ENCODE results near the gene VAV2. TPM values are rescaled to one million over a fixed set of nuclear protein-coding genes. Genes with fewer than 3 reads are reported as not detected.

Gene VAV2
- total and polyA plus RNA-seq, 2 experiments from 2014 or later = 10.8 to 15.3 TPM

DNA sequence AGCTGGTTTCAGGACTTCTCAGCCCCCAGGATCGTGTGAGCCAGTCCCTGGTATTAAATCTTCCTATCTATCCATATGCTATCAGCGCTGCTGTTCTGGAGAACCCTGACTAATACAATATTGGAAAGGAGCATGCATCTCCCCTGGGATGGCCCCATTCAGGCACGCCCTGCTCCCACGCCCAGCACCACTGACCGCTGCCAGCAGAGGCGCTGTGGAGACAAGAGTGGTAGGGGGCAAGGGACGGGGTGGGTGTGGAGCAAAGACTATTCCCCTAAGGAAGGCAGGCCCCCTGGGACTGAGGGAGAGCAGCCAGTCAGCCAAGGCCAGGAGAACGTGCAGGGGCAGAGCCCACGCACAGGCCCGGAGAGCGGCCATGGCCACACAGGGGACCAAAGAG, 116.0 kb downstream of the VAV2 start:
- peak in 1 of 2 donors; percentile 24 for DNase-seq (ENCODE audit: low read depth in 1 of 2, low spot score in 1 of 2)
- Histone ChIP-seq H3K27ac (no peak overlapping the region), H3K9me3 (ENCODE audit: low read depth) (no peaks in the 10 kb centered on the region), H3K27me3 (no peaks in the 10 kb centered on the region), H3K36me3 (no peaks in the 10 kb centered on the region), H3K4me1 (ENCODE audit: low read depth) (peaks cover 4% of the 10 kb centered on the region), H3K4me3 (no peak overlapping the region)
- TF ChIP-seq, protein P1, sequence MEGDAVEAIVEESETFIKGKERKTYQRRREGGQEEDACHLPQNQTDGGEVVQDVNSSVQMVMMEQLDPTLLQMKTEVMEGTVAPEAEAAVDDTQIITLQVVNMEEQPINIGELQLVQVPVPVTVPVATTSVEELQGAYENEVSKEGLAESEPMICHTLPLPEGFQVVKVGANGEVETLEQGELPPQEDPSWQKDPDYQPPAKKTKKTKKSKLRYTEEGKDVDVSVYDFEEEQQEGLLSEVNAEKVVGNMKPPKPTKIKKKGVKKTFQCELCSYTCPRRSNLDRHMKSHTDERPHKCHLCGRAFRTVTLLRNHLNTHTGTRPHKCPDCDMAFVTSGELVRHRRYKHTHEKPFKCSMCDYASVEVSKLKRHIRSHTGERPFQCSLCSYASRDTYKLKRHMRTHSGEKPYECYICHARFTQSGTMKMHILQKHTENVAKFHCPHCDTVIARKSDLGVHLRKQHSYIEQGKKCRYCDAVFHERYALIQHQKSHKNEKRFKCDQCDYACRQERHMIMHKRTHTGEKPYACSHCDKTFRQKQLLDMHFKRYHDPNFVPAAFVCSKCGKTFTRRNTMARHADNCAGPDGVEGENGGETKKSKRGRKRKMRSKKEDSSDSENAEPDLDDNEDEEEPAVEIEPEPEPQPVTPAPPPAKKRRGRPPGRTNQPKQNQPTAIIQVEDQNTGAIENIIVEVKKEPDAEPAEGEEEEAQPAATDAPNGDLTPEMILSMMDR (IDR thresholded peaks at IDR 0.05; ENCODE audit: low read depth, low read length) = peak; percentile 48

DNA sequence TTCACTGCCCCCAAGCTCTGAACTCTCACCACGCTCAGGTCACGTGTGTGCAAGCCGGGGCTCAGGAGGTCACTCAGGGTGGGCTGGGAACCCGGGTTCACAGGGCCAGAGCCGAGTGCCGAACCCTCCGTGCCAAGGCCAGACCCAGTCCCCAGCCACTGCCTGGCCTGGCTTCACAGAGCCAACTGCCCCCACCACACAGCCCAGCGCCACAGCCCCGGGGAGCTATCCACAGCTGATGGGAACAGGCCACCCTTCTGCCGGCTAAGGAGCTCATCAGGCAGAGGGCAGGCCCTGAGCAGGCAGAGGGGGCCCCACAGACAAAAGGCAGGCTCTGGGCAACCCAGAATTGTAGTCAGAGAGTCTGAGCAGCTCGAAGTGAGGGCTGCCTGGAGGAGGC, 117.0 kb downstream of the VAV2 start:
- Histone ChIP-seq H3K36me3 (no peaks in the 10 kb centered on the region), H3K4me1 (ENCODE audit: low read depth) (peaks cover 2% of the 10 kb centered on the region), H3K9me3 (ENCODE audit: low read depth) (no peaks in the 10 kb centered on the region), H3K27ac (no peak overlapping the region), H3K27me3 (no peaks in the 10 kb centered on the region), H3K4me3 (no peak overlapping the region)
- DNase-seq (ENCODE audit: low read depth in 1 of 2, low spot score in 1 of 2) = no peak
- TF ChIP-seq, protein P1 (IDR thresholded peaks at IDR 0.05; ENCODE audit: low read depth, low read length) = no peak

DNA sequence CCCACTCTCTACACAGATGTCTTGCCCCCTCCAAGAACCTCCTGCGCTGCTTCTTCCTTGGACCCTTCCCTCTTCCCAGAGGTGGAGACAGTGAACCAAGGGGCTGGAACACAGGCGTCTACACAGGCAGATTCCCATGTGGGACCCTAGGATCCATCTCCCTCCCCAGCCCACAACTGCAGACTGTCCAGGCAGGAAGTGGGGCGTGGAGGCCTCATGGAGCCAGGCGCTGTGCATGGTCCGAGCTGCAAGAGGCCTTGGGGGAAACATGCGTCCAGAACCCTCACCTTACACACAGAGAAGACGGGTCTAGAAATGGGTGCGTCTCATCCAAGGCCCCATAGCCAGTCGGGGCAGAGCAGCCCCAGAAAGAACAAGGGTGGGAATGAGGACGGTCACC, 117.5 kb downstream of the VAV2 start:
- TF ChIP-seq, protein P1 (IDR thresholded peaks at IDR 0.05; ENCODE audit: low read depth, low read length) = no peak
- H3K9me3 ChIP-seq (ENCODE audit: low read depth) = no peaks in the 10 kb centered on the region
- H3K27me3 ChIP-seq = no peaks in the 10 kb centered on the region
- no peaks in the 10 kb centered on the region for H3K36me3 ChIP-seq
- no peak for DNase-seq (ENCODE audit: low read depth in 1 of 2, low spot score in 1 of 2)
- H3K4me1 ChIP-seq (ENCODE audit: low read depth) = peaks cover 7% of the 10 kb centered on the region
- no peak overlapping the region for H3K27ac ChIP-seq
- H3K4me3 ChIP-seq = no peak overlapping the region

DNA sequence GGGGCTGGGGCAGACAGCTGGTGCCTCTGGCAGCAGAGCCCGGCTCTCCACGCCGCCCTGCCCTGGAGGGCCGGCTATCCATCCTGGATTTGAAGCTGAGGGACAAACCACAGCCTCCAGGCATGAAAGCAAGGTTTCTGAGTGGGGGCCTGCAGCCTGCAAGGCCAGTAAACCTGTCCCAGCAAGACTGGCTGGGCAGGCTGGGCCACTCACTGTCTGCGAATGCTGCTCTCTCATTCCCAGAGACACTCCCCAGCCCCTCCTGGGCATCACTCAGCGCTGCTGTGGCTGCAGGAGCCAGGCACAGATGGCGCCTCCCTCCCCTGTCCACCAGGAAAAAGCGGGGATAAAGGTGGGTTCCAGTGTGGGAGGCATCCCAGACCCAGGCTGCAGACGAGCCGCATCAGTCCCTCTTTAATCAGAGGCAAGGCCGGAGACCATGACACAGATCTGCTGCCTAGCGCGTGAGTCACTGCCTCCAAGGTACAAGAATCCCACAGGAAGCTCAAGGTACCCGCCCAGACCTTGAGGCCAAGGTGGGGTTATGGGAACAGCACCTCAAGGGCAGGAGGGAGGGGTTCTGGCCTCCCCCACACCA, 118.0 kb downstream of the VAV2 start:
- H3K4me1 ChIP-seq (ENCODE audit: low read depth) = peaks cover 7% of the 10 kb centered on the region

DNA sequence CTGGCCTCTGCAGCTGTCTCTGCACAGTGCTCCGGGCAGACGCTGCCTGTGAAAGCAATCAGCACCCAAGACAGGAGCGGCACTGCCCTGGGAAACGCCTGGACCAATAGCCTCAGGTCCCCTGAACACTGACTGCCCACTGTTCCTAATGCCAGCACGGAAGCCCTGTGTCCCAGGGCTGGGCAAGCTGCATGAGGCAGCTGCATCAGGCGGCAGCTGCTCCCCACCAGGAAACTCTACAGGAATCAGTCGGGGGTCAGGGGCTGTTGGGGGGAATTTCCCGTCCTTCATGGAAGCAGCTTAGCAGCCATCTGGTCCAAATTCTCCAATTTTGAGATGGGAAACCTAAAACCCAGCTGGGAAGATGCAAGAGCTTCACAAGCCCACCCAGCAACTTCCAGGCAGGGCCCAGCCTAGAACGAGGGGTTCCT, 118.6 kb downstream of the VAV2 start:
- H3K4me3 ChIP-seq = no peak overlapping the region
- H3K4me1 ChIP-seq (ENCODE audit: low read depth) = peaks cover 7% of the 10 kb centered on the region
- no peaks in the 10 kb centered on the region for H3K36me3 ChIP-seq
- DNase-seq (ENCODE audit: low read depth in 1 of 2, low spot score in 1 of 2) = no peak
- H3K27me3 ChIP-seq = no peaks in the 10 kb centered on the region
- no peak overlapping the region for H3K27ac ChIP-seq
- TF ChIP-seq, protein P1 (IDR thresholded peaks at IDR 0.05; ENCODE audit: low read depth, low read length) = no peak
- H3K9me3 ChIP-seq (ENCODE audit: low read depth) = no peaks in the 10 kb centered on the region

More for the DNA sequence above, 118.0 kb downstream of the VAV2 start:
- H3K27me3 ChIP-seq = no peaks in the 10 kb centered on the region
- H3K9me3 ChIP-seq (ENCODE audit: low read depth) = no peaks in the 10 kb centered on the region
- peak in 1 of 2 donors; percentile 50 for DNase-seq (ENCODE audit: low read depth in 1 of 2, low spot score in 1 of 2)
- no peak overlapping the region for H3K27ac ChIP-seq
- TF ChIP-seq, protein P1 (IDR thresholded peaks at IDR 0.05; ENCODE audit: low read depth, low read length) = no peak
- no peaks in the 10 kb centered on the region for H3K36me3 ChIP-seq
- H3K4me3 ChIP-seq = no peak overlapping the region

Data from cardiac muscle cell (in vitro differentiated cells and primary cell).